LNCAP (cell line): ENCODE measurements around the gene KMT2A.
A peak's percentile ranks its signal among the peaks of the same experiment; 100 is the strongest.

ENCODE experiments used
- TF ChIP-seq, protein P1 (sequence below): fragments of 450-650 bp; IDR thresholded peaks from 2 replicates; pipeline ENCODE4 v1.5.1; 2017; ENCODE audit warnings: mild to moderate bottlenecking

Gene KMT2A

DNA sequence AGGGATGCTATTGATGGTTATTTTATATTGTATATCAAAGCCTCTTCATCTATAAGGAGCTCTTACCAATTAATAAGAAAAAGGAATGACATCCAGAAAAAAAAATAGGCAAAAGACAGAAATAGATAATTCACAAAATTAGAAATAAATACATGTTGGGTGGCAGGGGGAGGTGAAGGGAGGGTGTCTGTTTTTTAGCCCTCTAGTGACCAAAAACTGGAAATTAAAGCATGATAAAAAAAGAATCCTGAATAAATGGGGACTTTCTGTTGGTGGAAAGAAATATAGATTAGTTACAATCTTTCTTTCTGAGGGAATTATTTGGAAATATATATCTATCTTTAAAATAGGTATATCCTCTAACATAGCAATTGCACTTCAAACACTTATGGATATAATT, 49.0 kb downstream of the KMT2A start:
- TF ChIP-seq, protein P1, sequence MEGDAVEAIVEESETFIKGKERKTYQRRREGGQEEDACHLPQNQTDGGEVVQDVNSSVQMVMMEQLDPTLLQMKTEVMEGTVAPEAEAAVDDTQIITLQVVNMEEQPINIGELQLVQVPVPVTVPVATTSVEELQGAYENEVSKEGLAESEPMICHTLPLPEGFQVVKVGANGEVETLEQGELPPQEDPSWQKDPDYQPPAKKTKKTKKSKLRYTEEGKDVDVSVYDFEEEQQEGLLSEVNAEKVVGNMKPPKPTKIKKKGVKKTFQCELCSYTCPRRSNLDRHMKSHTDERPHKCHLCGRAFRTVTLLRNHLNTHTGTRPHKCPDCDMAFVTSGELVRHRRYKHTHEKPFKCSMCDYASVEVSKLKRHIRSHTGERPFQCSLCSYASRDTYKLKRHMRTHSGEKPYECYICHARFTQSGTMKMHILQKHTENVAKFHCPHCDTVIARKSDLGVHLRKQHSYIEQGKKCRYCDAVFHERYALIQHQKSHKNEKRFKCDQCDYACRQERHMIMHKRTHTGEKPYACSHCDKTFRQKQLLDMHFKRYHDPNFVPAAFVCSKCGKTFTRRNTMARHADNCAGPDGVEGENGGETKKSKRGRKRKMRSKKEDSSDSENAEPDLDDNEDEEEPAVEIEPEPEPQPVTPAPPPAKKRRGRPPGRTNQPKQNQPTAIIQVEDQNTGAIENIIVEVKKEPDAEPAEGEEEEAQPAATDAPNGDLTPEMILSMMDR = no peak

DNA sequence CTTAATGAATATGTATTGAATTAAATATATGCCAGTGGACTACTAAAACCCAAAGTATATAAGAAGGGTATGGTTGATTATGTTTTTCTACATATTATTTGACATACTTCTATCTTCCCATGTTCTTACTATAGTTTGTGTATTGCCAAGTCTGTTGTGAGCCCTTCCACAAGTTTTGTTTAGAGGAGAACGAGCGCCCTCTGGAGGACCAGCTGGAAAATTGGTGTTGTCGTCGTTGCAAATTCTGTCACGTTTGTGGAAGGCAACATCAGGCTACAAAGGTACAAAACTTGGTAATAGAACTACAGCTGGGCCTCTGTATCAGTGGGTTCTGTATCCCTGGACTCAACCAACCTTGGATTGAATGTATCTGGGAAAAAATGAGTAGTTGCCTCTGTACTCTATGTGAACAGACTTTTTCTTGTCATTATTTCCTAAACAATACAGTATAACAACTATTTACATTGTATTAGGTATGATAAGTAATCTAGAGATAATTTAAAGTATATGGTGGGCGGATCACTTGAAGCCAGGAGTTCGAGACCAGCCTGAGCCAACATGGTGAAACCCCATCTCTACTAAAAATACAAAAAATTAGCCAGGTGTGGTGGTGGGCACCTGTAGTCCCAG, 52.3 kb downstream of the KMT2A start:
- TF ChIP-seq, protein P1 = peak; percentile 90

DNA sequence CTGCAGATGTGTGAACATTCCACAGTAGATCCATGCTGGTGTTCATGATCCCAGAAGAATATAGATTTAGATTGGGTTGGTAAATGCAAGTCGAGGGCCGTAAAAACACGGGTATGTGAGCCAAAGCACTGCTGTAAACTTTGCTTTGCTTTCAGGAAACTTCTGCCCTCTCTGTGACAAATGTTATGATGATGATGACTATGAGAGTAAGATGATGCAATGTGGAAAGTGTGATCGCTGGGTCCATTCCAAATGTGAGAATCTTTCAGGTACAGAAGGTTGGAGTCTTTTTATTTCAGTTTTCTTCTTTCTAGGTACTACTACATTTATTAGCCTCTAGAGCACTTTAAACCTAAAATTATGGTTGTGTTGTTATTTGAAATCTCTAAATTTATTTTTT, 54.7 kb downstream of the KMT2A start:
- TF ChIP-seq, protein P1 = no peak

GRCh38 chr11:118497831-118498230, 61.5 kb downstream of the KMT2A start:
- TF ChIP-seq, protein P1 = no peak

DNA sequence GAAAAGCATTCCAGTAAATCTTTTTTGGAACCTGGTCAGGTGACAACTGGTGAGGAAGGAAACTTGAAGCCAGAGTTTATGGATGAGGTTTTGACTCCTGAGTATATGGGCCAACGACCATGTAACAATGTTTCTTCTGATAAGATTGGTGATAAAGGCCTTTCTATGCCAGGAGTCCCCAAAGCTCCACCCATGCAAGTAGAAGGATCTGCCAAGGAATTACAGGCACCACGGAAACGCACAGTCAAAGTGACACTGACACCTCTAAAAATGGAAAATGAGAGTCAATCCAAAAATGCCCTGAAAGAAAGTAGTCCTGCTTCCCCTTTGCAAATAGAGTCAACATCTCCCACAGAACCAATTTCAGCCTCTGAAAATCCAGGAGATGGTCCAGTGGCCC, 66.9 kb downstream of the KMT2A start:
- TF ChIP-seq, protein P1 = no peak

- TF ChIP-seq, protein P1 = no peak
Observed at GRCh38 chr11:118511601-118512000, 75.3 kb downstream of the KMT2A start.

DNA sequence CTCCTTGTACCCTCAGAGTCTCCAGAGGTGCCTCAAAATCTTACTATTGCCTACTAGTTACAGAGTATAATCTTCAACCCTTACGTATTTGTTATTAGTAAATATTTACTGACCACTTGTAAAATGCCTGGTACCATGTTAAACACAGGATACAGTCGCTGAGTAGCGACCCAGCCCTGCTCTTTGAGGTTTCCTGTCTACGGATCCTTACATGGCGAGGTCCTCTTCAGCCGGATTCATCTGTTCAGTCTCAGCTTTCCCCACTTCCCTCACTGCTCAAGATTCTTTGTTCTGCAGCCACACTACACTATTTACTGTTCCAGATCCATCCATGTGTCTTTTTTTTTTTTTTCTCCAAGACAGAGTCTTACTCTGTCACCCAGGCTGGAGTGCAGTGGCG, 77.8 kb downstream of the KMT2A start:
- TF ChIP-seq, protein P1 = no peak

DNA sequence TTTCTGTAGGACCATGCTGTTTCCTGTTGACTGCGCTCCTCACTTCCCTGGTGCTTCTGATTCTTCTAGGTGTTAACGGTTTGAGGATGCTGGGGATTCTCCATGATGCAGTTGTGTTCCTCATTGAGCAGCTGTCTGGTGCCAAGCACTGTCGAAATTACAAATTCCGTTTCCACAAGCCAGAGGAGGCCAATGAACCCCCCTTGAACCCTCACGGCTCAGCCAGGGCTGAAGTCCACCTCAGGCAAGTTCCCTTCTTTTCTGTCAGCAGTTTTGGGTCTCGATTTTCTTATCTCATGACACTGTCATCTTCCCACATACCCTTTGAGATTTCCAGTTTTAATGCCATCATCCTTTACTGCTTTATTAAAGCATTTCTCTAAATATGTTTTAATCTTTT, 83.3 kb downstream of the KMT2A start:
- TF ChIP-seq, protein P1 = no peak
